CD4-positive, alpha-beta memory T cell (primary cell): ENCODE results near the gene CACNA2D4. TPM values are rescaled to one million over a fixed set of nuclear protein-coding genes. Genes with fewer than 3 reads are reported as not detected.

Experiments
- CTCF ChIA-PET: fragments of 350-600 bp; sonication (Branson Sonifier 250); formaldehyde crosslinking; loops from one replicate; lab custom pipeline; 2021; ENCODE audit warnings: inconsistent platforms; ENCODE audit not compliant: partially characterized antibody; lab: Charles Lee
- POLR2A ChIA-PET: fragments of 350-600 bp; sonication (Branson Sonifier 250); formaldehyde crosslinking; loops from one replicate; lab custom pipeline; 2021; ENCODE audit not compliant: partially characterized antibody; lab: Charles Lee
- DNase-seq, 5 donors: peaks; one replicate each; pipeline versions ENCODE4 v3.0.0 to v3.0.0-alpha.2; 2020 to 2022; ENCODE audit warnings: mixed read lengths in 1 of 5
- H3K27ac ChIP-seq: one replicate; pipeline ENCODE4 v1.7.0; 2013; ENCODE audit warnings: low read depth, low read length
- H3K27me3 ChIP-seq: 2 replicates; pipeline ENCODE4 v1.7.0; 2013; ENCODE audit warnings: mild to moderate bottlenecking, low read length, moderate library complexity; ENCODE audit not compliant: insufficient read depth
- H3K36me3 ChIP-seq: 2 replicates; pipeline ENCODE4 v1.7.0; 2013; ENCODE audit warnings: mild to moderate bottlenecking, low read length, moderate library complexity; ENCODE audit not compliant: insufficient read depth
- H3K4me1 ChIP-seq: 2 replicates; pipeline ENCODE4 v1.7.0; 2013; ENCODE audit warnings: mild to moderate bottlenecking, low read length, moderate library complexity; ENCODE audit not compliant: insufficient read depth
- H3K4me3 ChIP-seq, 2 donors: one replicate each; pipeline ENCODE4 v1.7.0; 2013; ENCODE audit warnings: low read length in 2 of 2, mild to moderate bottlenecking in 1 of 2
- H3K9me3 ChIP-seq, 2 donors: one replicate each; pipeline ENCODE4 v1.7.0; 2013; ENCODE audit warnings: low read length in 2 of 2, control low read depth in 1 of 2; ENCODE audit not compliant: control insufficient read depth in 1 of 2
- H3K27ac Mint-ChIP-seq, 7 donors: one replicate each; pipeline ENCODE4 v1.8.0; 2020 to 2021; ENCODE audit warnings: mixed read lengths in 7 of 7, mild to moderate bottlenecking in 6 of 7, inconsistent platforms in 3 of 7, moderate library complexity in 3 of 7
- H3K27me3 Mint-ChIP-seq, 2 donors: one replicate each; pipeline ENCODE4 v1.8.0; 2020 to 2021; ENCODE audit warnings: mixed read lengths in 2 of 2
- H3K36me3 Mint-ChIP-seq, 2 donors: one replicate each; pipeline ENCODE4 v1.8.0; 2020 to 2021; ENCODE audit warnings: mixed read lengths in 2 of 2, inconsistent platforms in 1 of 2, mild to moderate bottlenecking in 1 of 2
- H3K4me1 Mint-ChIP-seq, 4 donors: one replicate each; pipeline ENCODE4 v1.8.0; 2020 to 2021; ENCODE audit warnings: mixed read lengths in 4 of 4, mild to moderate bottlenecking in 1 of 4
- H3K4me3 Mint-ChIP-seq, 8 donors: one replicate each; pipeline ENCODE4 v1.8.0; 2020 to 2021; ENCODE audit warnings: mixed read lengths in 8 of 8, mild to moderate bottlenecking in 7 of 8, moderate library complexity in 6 of 8, inconsistent platforms in 3 of 8
- H3K9me3 Mint-ChIP-seq, 8 donors: one replicate each; pipeline ENCODE4 v1.8.0; 2020 to 2021; ENCODE audit warnings: mixed read lengths in 8 of 8, mild to moderate bottlenecking in 5 of 8, inconsistent platforms in 3 of 8, moderate library complexity in 1 of 8
- intact Hi-C: fragments of 100-400 bp; cut with micrococcal nuclease; formaldehyde crosslinking; loops from one replicate; pipeline ENCODE4 v1.15.1; 2023
- polyA plus RNA-seq, 2 donors: library from polyadenylated mRNA; unstranded; fragments of 300-500 nt; fragmentation: Illumina TruSeq; gene quantifications; one replicate each; pipeline ENCODE4 v1.2.3, GENCODE V29; 2021
- total RNA-seq, 2 experiments: library from RNA; stranded (reverse); gene quantifications; one replicate each; pipeline ENCODE4 v1.2.3, GENCODE V29; 2021

CACNA2D4 gene
- total and polyA plus RNA-seq, 4 experiments from 2014 or later, result 12.4 to 19.2 (median 14.6) TPM

DNA sequence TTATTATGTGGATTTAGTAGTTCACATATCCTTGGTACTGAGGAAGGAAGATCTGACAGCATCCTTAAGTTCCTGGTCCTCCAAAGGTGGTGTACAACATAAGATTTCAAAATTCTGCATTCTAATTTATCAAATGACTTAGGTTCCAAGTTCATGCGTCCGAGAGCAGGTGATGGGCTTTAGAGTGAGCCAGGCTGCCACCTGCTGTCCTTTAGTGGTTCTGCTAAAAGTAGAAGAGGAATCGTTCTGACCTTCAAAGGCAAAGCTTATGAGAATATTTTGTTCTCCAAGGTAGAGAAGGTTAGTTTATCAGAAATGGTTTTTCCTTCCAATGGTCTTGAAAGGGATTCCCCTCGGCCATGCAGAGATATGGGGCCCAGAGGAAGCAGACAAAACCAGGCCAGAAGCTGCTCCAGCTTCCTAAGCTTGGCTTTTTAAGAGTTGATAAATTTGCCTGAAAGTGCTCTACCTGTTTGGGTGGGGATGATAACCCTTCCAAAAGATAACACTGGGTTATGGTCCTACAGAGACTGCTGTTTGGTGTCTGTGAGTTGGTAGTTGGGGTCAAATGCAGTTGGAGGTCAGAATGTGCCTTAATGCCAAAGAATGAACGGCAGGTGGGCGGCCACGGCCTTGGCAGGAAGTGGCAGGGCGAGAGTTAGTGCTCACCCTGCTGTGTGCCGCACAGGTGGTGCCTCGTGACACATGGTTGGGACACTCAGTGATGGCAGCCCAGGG is 127.2 kb downstream of the CACNA2D4 start:
- H3K27me3 Mint-ChIP-seq, result no peaks in the 10 kb centered on the region
- POLR2A ChIA-PET, result interaction anchor here (0.7 to 3.6 kb wide), 7 partner anchors 101 to 213 kb away, joined by 3 to 57 read pairs (median 12); partner anchors contain the start of genes ADIPOR2 and DCP1B

DNA sequence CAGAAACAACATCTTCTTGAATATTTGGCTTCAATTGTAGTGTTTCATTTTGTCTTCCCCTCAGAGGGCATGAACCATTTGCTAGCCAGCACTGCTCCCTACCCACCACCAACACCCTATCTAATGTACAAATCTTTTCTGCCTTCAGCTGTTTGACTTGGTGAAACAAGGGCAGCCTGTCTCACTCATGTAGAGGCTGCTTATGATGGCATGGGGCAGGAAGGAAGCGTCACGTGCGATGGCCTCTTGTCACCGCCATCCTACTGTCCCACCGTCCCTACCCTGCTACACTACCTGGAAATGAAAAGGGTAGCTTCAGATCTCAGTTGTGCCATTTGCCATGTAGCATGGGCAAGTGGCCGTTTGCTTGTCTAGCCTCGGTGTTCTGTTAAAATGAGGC is 128.0 kb downstream of the CACNA2D4 start:
- Mint-ChIP-seq H3K4me1 (peaks cover 13 to 27% (median 22%) of the 10 kb centered on the region in 4 donors), H3K27me3 (no peaks in the 10 kb centered on the region), H3K9me3 (peaks cover 0 to 1% (median 0%) of the 10 kb centered on the region in 8 donors), H3K36me3 (peaks cover 2 to 23% of the 10 kb centered on the region in 2 donors), H3K27ac (peak overlapping the region in 1 of 7 donors; percentile 18), H3K4me3 (no peak overlapping the region)
- no peaks in the 10 kb centered on the region for H3K27me3 ChIP-seq
- no peak overlapping the region for H3K27ac ChIP-seq
- no peak overlapping the region for H3K4me3 ChIP-seq
- H3K36me3 ChIP-seq, result no peaks in the 10 kb centered on the region
- ChIA-PET POLR2A (interaction anchor here (0.8 to 3.6 kb wide), 7 partner anchors 100 to 158 kb away, joined by 4 to 57 read pairs (median 12); partner anchors contain the start of gene ADIPOR2), CTCF (interaction anchor here (0.6 to 16.4 kb wide), 33 partner anchors 7 to 800 kb away, joined by 3 to 612 read pairs (median 5); partner anchors contain the start of gene ADIPOR2)
- peaks cover 13% of the 10 kb centered on the region for H3K4me1 ChIP-seq
- no peak for DNase-seq
- no peaks in the 10 kb centered on the region for H3K9me3 ChIP-seq
- intact Hi-C loops, result loop anchor here (5.0 to 10.0 kb wide), 2 partner anchors 673 to 994 kb away; no protein-coding TSS in a partner anchor

More for the DNA sequence above, 127.2 kb downstream of the CACNA2D4 start:
- Mint-ChIP-seq H3K36me3 (peaks cover 0 to 16% of the 10 kb centered on the region in 2 donors), H3K27ac (peak overlapping the region; percentile 41 to 91 (median 80)), H3K9me3 (peaks cover 0 to 1% (median 0%) of the 10 kb centered on the region in 8 donors), H3K4me1 (peaks cover 18 to 35% (median 29%) of the 10 kb centered on the region in 4 donors), H3K4me3 (peak overlapping the region in 6 of 8 donors; percentile 11 to 61 (median 51))
- DNase-seq, result peak; percentile 66 to 71 (median 68)
- Histone ChIP-seq H3K4me3 (no peak overlapping the region), H3K27ac (no peak overlapping the region), H3K27me3 (no peaks in the 10 kb centered on the region), H3K4me1 (peaks cover 18% of the 10 kb centered on the region), H3K36me3 (no peaks in the 10 kb centered on the region), H3K9me3 (no peaks in the 10 kb centered on the region)
- CTCF ChIA-PET, result interaction anchor here (0.6 to 16.4 kb wide), 51 partner anchors 8 to 801 kb away, joined by 3 to 612 read pairs (median 4); partner anchors contain the start of genes ADIPOR2 and WNT5B
- intact Hi-C loops, result loop anchor here (1.0 to 10.0 kb wide), 5 partner anchors 139 to 994 kb away; no protein-coding TSS in a partner anchor

DNA sequence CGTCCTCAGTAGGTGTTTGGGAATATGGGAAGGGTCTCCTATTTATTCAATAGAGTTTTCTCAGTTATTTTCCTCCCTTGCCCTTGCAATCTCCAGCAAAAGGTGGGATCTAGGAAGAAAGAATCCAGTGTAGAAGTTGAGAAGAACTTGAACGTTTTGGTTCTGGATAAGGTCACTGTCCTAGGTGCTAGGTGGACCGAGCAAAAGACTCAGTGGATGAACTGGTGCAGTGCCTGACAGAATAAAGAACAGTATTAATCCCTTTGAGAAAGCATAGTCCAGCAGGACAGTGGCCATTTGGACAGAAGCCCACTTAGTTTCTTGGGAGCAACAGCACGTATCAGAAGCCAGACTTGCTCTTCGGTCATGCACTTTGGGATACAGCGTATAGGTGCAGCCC is 130.7 kb downstream of the CACNA2D4 start:
- peaks cover 0 to 1% (median 0%) of the 10 kb centered on the region in 8 donors for H3K9me3 Mint-ChIP-seq
- ChIA-PET CTCF (interaction anchor here (1.2 to 16.4 kb wide), 4 partner anchors 134 to 153 kb away, joined by 4 to 612 read pairs (median 121); no protein-coding TSS in a partner anchor), POLR2A (no interaction called here)
- H3K27ac ChIP-seq, result no peak overlapping the region
- peaks cover 13% of the 10 kb centered on the region for H3K4me1 ChIP-seq
- H3K36me3 ChIP-seq, result peaks cover 9% of the 10 kb centered on the region
- H3K27me3 Mint-ChIP-seq, result no peaks in the 10 kb centered on the region
- no peak overlapping the region for H3K4me3 ChIP-seq
- intact Hi-C loops, result no loop called here
- H3K36me3 Mint-ChIP-seq, result peaks cover 13 to 42% of the 10 kb centered on the region in 2 donors
- no peaks in the 10 kb centered on the region for H3K9me3 ChIP-seq
- no peak overlapping the region for H3K4me3 Mint-ChIP-seq
- no peaks in the 10 kb centered on the region for H3K27me3 ChIP-seq
- H3K27ac Mint-ChIP-seq, result peak overlapping the region in 2 of 7 donors; percentile 1 to 12
- H3K4me1 Mint-ChIP-seq, result peaks cover 13 to 22% (median 22%) of the 10 kb centered on the region in 4 donors
- no peak for DNase-seq

DNA sequence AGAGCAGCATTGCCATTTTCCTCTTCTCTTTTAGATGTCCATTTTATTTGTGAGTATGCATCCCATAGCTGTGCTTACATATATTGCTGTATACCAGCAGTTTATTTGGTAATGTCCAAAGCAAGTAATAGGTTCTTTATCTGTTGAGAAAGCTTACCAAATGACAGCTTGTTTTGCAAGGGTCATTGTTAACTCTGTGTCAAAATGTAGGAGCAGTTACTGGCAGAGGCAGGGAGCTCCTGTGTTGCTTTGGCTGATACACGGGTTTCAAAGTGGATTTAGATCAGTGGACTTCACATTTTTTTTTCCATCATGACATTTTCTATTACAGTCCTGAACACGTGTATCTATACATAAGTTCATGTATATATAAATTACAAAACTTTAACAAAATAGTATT is 136.2 kb downstream of the CACNA2D4 start:
- CTCF ChIA-PET, result interaction anchor here (1.4 to 16.4 kb wide), 4 partner anchors 9 to 158 kb away, joined by 5 to 612 read pairs (median 12); no protein-coding TSS in a partner anchor
- POLR2A ChIA-PET, result no interaction called here
- peaks cover 25 to 67% of the 10 kb centered on the region in 2 donors for H3K36me3 Mint-ChIP-seq

DNA sequence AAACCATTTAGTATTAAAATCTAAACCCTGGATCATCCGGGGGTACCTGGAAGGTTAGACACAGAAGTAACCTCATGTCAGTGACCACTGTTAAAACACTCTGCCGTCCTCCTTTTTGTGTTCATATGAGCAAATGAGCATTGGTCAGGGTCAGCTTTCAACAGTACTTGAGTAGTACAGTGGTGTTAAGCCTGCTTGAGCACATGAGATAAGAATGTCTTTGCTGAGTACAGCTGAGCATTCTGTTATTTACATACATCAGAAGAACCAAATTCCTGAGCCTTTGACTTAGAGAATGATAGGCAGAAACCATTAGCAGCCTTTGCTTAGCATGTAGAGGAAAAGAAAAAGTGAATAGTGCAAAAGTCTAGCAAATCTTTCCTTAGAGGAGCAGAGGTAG is 136.7 kb downstream of the CACNA2D4 start:
- intact Hi-C loops, result no loop called here
- no peaks in the 10 kb centered on the region for H3K9me3 ChIP-seq
- no peak overlapping the region for H3K4me3 Mint-ChIP-seq
- H3K4me1 ChIP-seq, result no peaks in the 10 kb centered on the region
- no peaks in the 10 kb centered on the region for H3K27me3 ChIP-seq
- peaks cover 16% of the 10 kb centered on the region for H3K36me3 ChIP-seq
- H3K36me3 Mint-ChIP-seq, result peaks cover 25 to 64% of the 10 kb centered on the region in 2 donors
- POLR2A ChIA-PET, result no interaction called here
- no peak overlapping the region for H3K27ac Mint-ChIP-seq
- CTCF ChIA-PET, result interaction anchor here (1.4 to 16.4 kb wide), 3 partner anchors 10 to 158 kb away, joined by 5 to 612 read pairs (median 19); no protein-coding TSS in a partner anchor
- H3K4me3 ChIP-seq, result no peak overlapping the region
- DNase-seq, result no peak
- H3K27ac ChIP-seq, result no peak overlapping the region
- no peaks in the 10 kb centered on the region for H3K27me3 Mint-ChIP-seq
- H3K9me3 Mint-ChIP-seq, result no peaks in the 10 kb centered on the region
- no peaks in the 10 kb centered on the region for H3K4me1 Mint-ChIP-seq

More for the DNA sequence above, 136.2 kb downstream of the CACNA2D4 start:
- Mint-ChIP-seq H3K4me1 (no peaks in the 10 kb centered on the region), H3K9me3 (no peaks in the 10 kb centered on the region), H3K4me3 (no peak overlapping the region), H3K27me3 (no peaks in the 10 kb centered on the region), H3K27ac (no peak overlapping the region)
- Histone ChIP-seq H3K27ac (no peak overlapping the region), H3K36me3 (peaks cover 16% of the 10 kb centered on the region), H3K27me3 (no peaks in the 10 kb centered on the region), H3K9me3 (no peaks in the 10 kb centered on the region), H3K4me1 (no peaks in the 10 kb centered on the region), H3K4me3 (no peak overlapping the region)
- no peak for DNase-seq
- intact Hi-C loops, result no loop called here

DNA sequence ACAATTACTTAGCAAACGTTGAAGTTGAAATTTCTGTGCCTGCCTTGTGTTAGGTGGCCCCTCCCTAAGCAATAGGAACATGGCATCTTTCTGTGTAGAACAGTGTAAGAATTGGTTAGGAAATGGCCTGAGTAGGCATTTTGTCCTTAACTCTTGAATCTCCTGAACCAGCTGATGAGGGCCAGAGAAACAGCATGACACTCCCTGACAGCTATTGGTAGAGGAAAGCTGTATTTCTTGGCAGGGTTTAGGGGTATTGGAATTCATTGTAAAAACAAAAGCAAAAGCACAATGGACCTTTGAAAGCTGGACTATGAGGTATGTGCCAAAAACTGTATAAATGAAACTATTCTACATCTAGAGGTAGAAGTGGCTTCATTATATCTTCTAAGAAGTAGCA is 138.7 kb downstream of the CACNA2D4 start:
- no peak overlapping the region for H3K27ac ChIP-seq
- DNase-seq, result no peak
- Mint-ChIP-seq H3K9me3 (no peaks in the 10 kb centered on the region), H3K27me3 (no peaks in the 10 kb centered on the region), H3K27ac (no peak overlapping the region), H3K4me3 (no peak overlapping the region), H3K36me3 (peaks cover 22 to 63% of the 10 kb centered on the region in 2 donors), H3K4me1 (peaks cover 4 to 7% (median 4%) of the 10 kb centered on the region in 4 donors)
- no peaks in the 10 kb centered on the region for H3K27me3 ChIP-seq
- H3K9me3 ChIP-seq, result no peaks in the 10 kb centered on the region
- ChIA-PET CTCF (interaction anchor here (0.9 to 1.1 kb wide), 2 partner anchors 11 to 160 kb away, joined by 3 read pairs; no protein-coding TSS in a partner anchor), POLR2A (no interaction called here)
- H3K4me3 ChIP-seq, result no peak overlapping the region
- intact Hi-C loops, result no loop called here
- H3K36me3 ChIP-seq, result peaks cover 16% of the 10 kb centered on the region
- no peaks in the 10 kb centered on the region for H3K4me1 ChIP-seq

- intact Hi-C loops, result no loop called here
These were observed 139.5 kb downstream of the CACNA2D4 start for GRCh38 chr12:1778911-1779310.

More at GRCh38 chr12:1778911-1779310, 139.5 kb downstream of the CACNA2D4 start:
- no peak for DNase-seq
- H3K4me3 Mint-ChIP-seq, result no peak overlapping the region
- no peak overlapping the region for H3K27ac ChIP-seq
- no peaks in the 10 kb centered on the region for H3K9me3 Mint-ChIP-seq
- no peaks in the 10 kb centered on the region for H3K27me3 Mint-ChIP-seq
- peak overlapping the region in 1 of 7 donors; percentile 7 for H3K27ac Mint-ChIP-seq
- ChIA-PET POLR2A (interaction anchor here (0.6 kb wide), 1 partner anchor 91 kb away, joined by 3 read pairs; no protein-coding TSS in a partner anchor), CTCF (no interaction called here)
- peaks cover 26 to 60% of the 10 kb centered on the region in 2 donors for H3K36me3 Mint-ChIP-seq
- H3K4me1 ChIP-seq, result no peaks in the 10 kb centered on the region
- no peak overlapping the region for H3K4me3 ChIP-seq
- H3K36me3 ChIP-seq, result peaks cover 11% of the 10 kb centered on the region
- H3K4me1 Mint-ChIP-seq, result peaks cover 5 to 7% (median 7%) of the 10 kb centered on the region in 4 donors
- no peaks in the 10 kb centered on the region for H3K9me3 ChIP-seq
- no peaks in the 10 kb centered on the region for H3K27me3 ChIP-seq
